H9 (cell line): Measurements from ENCODE around the gene DOHH. TPM values are rescaled to one million over a fixed set of nuclear protein-coding genes. Genes with fewer than 3 reads are reported as not detected.

Experiments used
- DNase-seq: peaks from one replicate; pipeline ENCODE4 v3.0.0-alpha.2; 2017
- H2AFZ ChIP-seq: one replicate; pipeline ENCODE4 v1.6.1; 2013; ENCODE audit warnings: mild to moderate bottlenecking, low read length, control low read depth, moderate library complexity
- H2AK5ac ChIP-seq: 2 replicates; pipeline ENCODE4 v1.6.1; 2013; ENCODE audit warnings: low read length, control low read depth, mixed read lengths; ENCODE audit not compliant: insufficient read length
- H2BK120ac ChIP-seq: one replicate; pipeline ENCODE4 v1.6.1; 2013; ENCODE audit warnings: low read depth, mild to moderate bottlenecking, low read length, control low read depth, inconsistent platforms; ENCODE audit not compliant: poor library complexity, severe bottlenecking
- H2BK12ac ChIP-seq: 2 replicates; pipeline ENCODE4 v1.6.1; 2013; ENCODE audit warnings: low read length, control low read depth, mixed read lengths, low read depth; ENCODE audit not compliant: insufficient read length
- H2BK15ac ChIP-seq: 2 replicates; pipeline ENCODE4 v1.6.1; 2013; ENCODE audit warnings: low read depth, low read length, control low read depth
- H2BK20ac ChIP-seq: one replicate; pipeline ENCODE4 v1.6.1; 2013; ENCODE audit warnings: low read depth, mild to moderate bottlenecking, low read length, control low read depth, inconsistent platforms; ENCODE audit not compliant: poor library complexity, severe bottlenecking
- H2BK5ac ChIP-seq: 2 replicates; pipeline ENCODE4 v1.6.1; 2013; ENCODE audit warnings: low read length, control low read depth, mixed read lengths; ENCODE audit not compliant: insufficient read length
- H3K14ac ChIP-seq: 2 replicates; pipeline ENCODE4 v1.6.1; 2013; ENCODE audit warnings: low read length, control low read depth; ENCODE audit not compliant: insufficient read depth
- H3K18ac ChIP-seq: 2 replicates; pipeline ENCODE4 v1.6.1; 2013; ENCODE audit warnings: low read depth, mild to moderate bottlenecking, mixed read lengths, low read length, control low read depth; ENCODE audit not compliant: insufficient read length
- H3K23ac ChIP-seq: 2 replicates; pipeline ENCODE4 v1.6.1; 2013; ENCODE audit warnings: low read length, control low read depth, mixed read lengths, low read depth; ENCODE audit not compliant: insufficient read length
- H3K23me2 ChIP-seq: 2 replicates; pipeline ENCODE4 v1.6.1; 2013; ENCODE audit warnings: low read depth, mild to moderate bottlenecking, mixed read lengths, low read length, control low read depth; ENCODE audit not compliant: insufficient read length, poor library complexity, severe bottlenecking
- H3K27ac ChIP-seq: 2 replicates; pipeline ENCODE4 v1.5.1; 2013; ENCODE audit warnings: low read length, control low read depth, mixed read lengths, low read depth; ENCODE audit not compliant: insufficient read length
- H3K27me3 ChIP-seq: 2 replicates; pipeline ENCODE4 v1.6.1; 2013; ENCODE audit warnings: low read length, control low read depth, inconsistent platforms; ENCODE audit not compliant: insufficient read depth
- H3K4ac ChIP-seq: 2 replicates; pipeline ENCODE4 v1.6.1; 2013; ENCODE audit warnings: low read depth, mild to moderate bottlenecking, control low read depth, inconsistent platforms, low read length, moderate library complexity
- H3K4me1 ChIP-seq: 2 replicates; pipeline ENCODE4 v1.6.1; 2013; ENCODE audit warnings: low read length, control low read depth, inconsistent platforms; ENCODE audit not compliant: insufficient read depth
- H3K4me2 ChIP-seq: 2 replicates; pipeline ENCODE4 v1.6.1; 2013; ENCODE audit warnings: low read length, control low read depth, mixed read lengths; ENCODE audit not compliant: insufficient read length, insufficient read depth
- H3K56ac ChIP-seq: 2 replicates; pipeline ENCODE4 v1.6.1; 2013; ENCODE audit warnings: low read depth, mild to moderate bottlenecking, mixed read lengths, low read length, control low read depth; ENCODE audit not compliant: insufficient read length
- H3K79me1 ChIP-seq: 2 replicates; pipeline ENCODE4 v1.6.1; 2013; ENCODE audit warnings: low read depth, mild to moderate bottlenecking, moderate library complexity, low read length, control low read depth, inconsistent platforms; ENCODE audit not compliant: insufficient read depth, poor library complexity, severe bottlenecking
- H3K79me2 ChIP-seq: 2 replicates; pipeline ENCODE4 v1.6.1; 2013; ENCODE audit warnings: low read length, control low read depth, inconsistent platforms; ENCODE audit not compliant: insufficient read depth
- H3K9ac ChIP-seq: 2 replicates; pipeline ENCODE4 v1.6.1; 2013; ENCODE audit warnings: low read length, control low read depth, mixed read lengths; ENCODE audit not compliant: insufficient read length; ENCODE audit errors: extremely low read depth
- H3K9me3 ChIP-seq: one replicate; pipeline ENCODE4 v1.6.1; 2013; ENCODE audit warnings: low read depth, low read length, inconsistent platforms; ENCODE audit not compliant: control insufficient read depth
- H3T11ph ChIP-seq: one replicate; pipeline ENCODE4 v1.6.1; 2013; ENCODE audit warnings: mild to moderate bottlenecking, low read length, control low read depth, inconsistent platforms
- H4K20me1 ChIP-seq: one replicate; pipeline ENCODE4 v1.6.1; 2013; ENCODE audit not compliant: control insufficient read depth, insufficient read length, insufficient read depth
- H4K5ac ChIP-seq: 2 replicates; pipeline ENCODE4 v1.6.1; 2013; ENCODE audit warnings: low read depth, mild to moderate bottlenecking, mixed read lengths, low read length, control low read depth; ENCODE audit not compliant: insufficient read length
- H4K8ac ChIP-seq: replicated peaks from 2 replicates; pipeline ENCODE4 v1.6.1; 2013; ENCODE audit warnings: low read length, control low read depth, mixed read lengths, low read depth; ENCODE audit not compliant: insufficient read length
- H4K91ac ChIP-seq: 2 replicates; pipeline ENCODE4 v1.6.1; 2013; ENCODE audit warnings: low read depth, mild to moderate bottlenecking, moderate library complexity, mixed read lengths, low read length, control low read depth; ENCODE audit not compliant: insufficient read length
- H3K27ac Mint-ChIP-seq, 3 experiments: 2 replicates in 2 of 3; 3 replicates in 1 of 3; pipeline ENCODE4 v1.8.0; 2020 to 2021; ENCODE audit warnings: mixed read lengths in 3 of 3, mild to moderate bottlenecking in 1 of 3, moderate library complexity in 1 of 3
- H3K27me3 Mint-ChIP-seq: 2 replicates; pipeline ENCODE4 v1.8.0; 2021; ENCODE audit warnings: low read depth, mild to moderate bottlenecking, moderate library complexity, mixed read lengths
- H3K36me3 Mint-ChIP-seq, 3 experiments: 2 replicates in 2 of 3; 3 replicates in 1 of 3; pipeline ENCODE4 v1.8.0; 2020 to 2021; ENCODE audit warnings: low read depth in 3 of 3, mixed read lengths in 3 of 3; ENCODE audit not compliant: insufficient read depth in 1 of 3
- H3K4me1 Mint-ChIP-seq, 2 experiments: 2 replicates each; pipeline ENCODE4 v1.8.0; 2020; ENCODE audit warnings: mixed read lengths in 2 of 2
- H3K4me3 Mint-ChIP-seq, 2 experiments: 2 replicates in 1 of 2; 3 replicates in 1 of 2; pipeline ENCODE4 v1.8.0; 2020 to 2021; ENCODE audit warnings: mild to moderate bottlenecking in 2 of 2, mixed read lengths in 2 of 2, moderate library complexity in 1 of 2
- H3K9me3 Mint-ChIP-seq, 2 experiments: 2 replicates in 1 of 2; 3 replicates in 1 of 2; pipeline ENCODE4 v1.8.0; 2020; ENCODE audit warnings: mild to moderate bottlenecking in 2 of 2, mixed read lengths in 2 of 2, moderate library complexity in 1 of 2
- CTCF ChIP-seq: fragments of 200-600 bp; sonication (generic); conservative IDR thresholded peaks from 3 replicates; pipeline ENCODE4 v1.8.0; 2021; ENCODE audit warnings: antibody characterized with exemption, mild to moderate bottlenecking
- WGBS: extraction: QIAGEN DNeasy Blood & Tissue Kit; methylation state at CpG from one replicate; pipeline ENCODE4 v1.1.7; 2013; ENCODE audit warnings: missing lambda C conversion rate, low lambda C conversion rate, mixed read lengths; ENCODE audit not compliant: insufficient read length; ENCODE audit errors: extremely low coverage; 5-methylcytosine and 5-hydroxymethylcytosine counted together
- total RNA-seq: library from RNA; stranded (reverse); gene quantifications from 2 replicates; pipeline ENCODE4 v1.2.1, GENCODE V29; 2021

The DOHH gene
- total RNA-seq, 1 experiment from 2014 or later, result 16.5 TPM

GRCh38 chr19:3443840-3444694, 56.4 kb downstream of the DOHH start:
- Mint-ChIP-seq H3K4me1 (peaks cover 9 to 17% of the 10 kb centered on the region in 2 experiments), H3K9me3 (no peaks in the 10 kb centered on the region), H3K27ac (peak overlapping the region in 2 of 3 experiments; percentile 59 to 75; a peak in 4 of 7 replicates), H3K27me3 (no peaks in the 10 kb centered on the region; the same call in 1 of the 2 replicates), H3K36me3 (no peaks in the 10 kb centered on the region), H3K4me3 (peak overlapping the region; percentile 15 to 46; a peak in 3 of 5 replicates)
- no peak overlapping the region for H4K91ac ChIP-seq
- peak overlapping the region; percentile 0 for H3K18ac ChIP-seq
- no peak overlapping the region for H2AK5ac ChIP-seq
- no peak overlapping the region for H4K5ac ChIP-seq
- no peak overlapping the region for H2BK120ac ChIP-seq
- H3K14ac ChIP-seq, result no peak overlapping the region
- no peaks in the 10 kb centered on the region for H3K79me2 ChIP-seq
- H2BK15ac ChIP-seq, result no peak overlapping the region
- no CpG with 5 or more reads among the region's 33 CpGs for WGBS
- no peaks in the 10 kb centered on the region for H4K20me1 ChIP-seq
- H3K79me1 ChIP-seq, result no peaks in the 10 kb centered on the region
- H3K4ac ChIP-seq, result no peak overlapping the region
- TF ChIP-seq CTCF, result no peak
- H3K27ac ChIP-seq, result no peak overlapping the region
- DNase-seq, result peak; percentile 85
- H2AFZ ChIP-seq, result no peak overlapping the region
- H3K4me2 ChIP-seq, result peak overlapping the region; percentile 4
- no peak overlapping the region for H3K9ac ChIP-seq
- H4K8ac ChIP-seq, result no peak overlapping the region
- no peak overlapping the region for H2BK20ac ChIP-seq
- no peaks in the 10 kb centered on the region for H3K27me3 ChIP-seq
- no peaks in the 10 kb centered on the region for H3K9me3 ChIP-seq
- H2BK5ac ChIP-seq, result no peak overlapping the region
- H3K56ac ChIP-seq, result no peak overlapping the region
- H3K4me1 ChIP-seq, result no peaks in the 10 kb centered on the region; the same call in 1 of the 2 replicates
- no peak overlapping the region for H3T11ph ChIP-seq
- no peak overlapping the region for H3K23ac ChIP-seq
- no peaks in the 10 kb centered on the region for H3K23me2 ChIP-seq
- no peak overlapping the region for H2BK12ac ChIP-seq
